ENCODE results near the gene PTPRH.

GRCh38 chr19:55255618-55256423, 46.5 kb upstream of the PTPRH start:
- no peak for TF ChIP-seq CTCF (IDR thresholded peaks at IDR 0.05)
- no peak for TF ChIP-seq EP300 (IDR thresholded peaks at IDR 0.05)
- TF ChIP-seq POLR2AphosphoS5 (IDR thresholded peaks at IDR 0.05) = no peak
- no peak for TF ChIP-seq POLR2A (IDR thresholded peaks at IDR 0.05)

Measured in gastroesophageal sphincter (tissue), 3 donors.